ENCODE data around the gene CASK.

DNA sequence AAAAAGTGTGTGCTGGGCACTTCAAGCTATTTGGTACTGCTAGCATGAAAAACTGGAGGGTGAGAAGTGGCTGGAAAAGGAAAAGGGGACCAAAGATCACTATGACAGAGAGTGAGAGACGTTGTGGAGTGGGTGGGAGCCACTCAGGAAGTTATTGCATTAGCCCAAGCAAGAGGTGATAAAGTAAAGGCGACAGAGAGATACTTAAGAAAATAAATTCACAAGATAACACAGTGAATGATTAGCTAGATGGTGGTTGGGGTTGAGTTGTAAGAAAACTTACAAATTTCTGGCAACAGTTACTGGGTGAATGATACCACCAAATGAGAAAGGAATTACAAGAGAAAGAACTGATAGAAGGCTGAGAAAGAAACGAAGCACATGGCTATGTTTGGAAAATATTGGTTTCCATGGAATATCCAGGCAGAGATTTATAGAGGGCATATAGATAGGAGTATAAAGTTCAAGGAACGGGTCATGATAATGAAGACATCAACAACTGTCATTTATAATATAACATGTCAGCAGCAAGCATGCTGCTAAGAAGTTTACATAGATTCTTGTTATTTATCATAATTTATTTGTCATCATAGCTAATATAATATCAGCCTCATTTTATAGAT, 60.7 kb downstream of the CASK start:
- no peak for TF ChIP-seq POLR2AphosphoS5 (IDR thresholded peaks at IDR 0.05; ENCODE audit: borderline replicate concordance, low read depth, low read length)
- no peak for TF ChIP-seq EZH2 (IDR thresholded peaks at IDR 0.05)
